ENCODE results near the gene PTPRM. TPM values are rescaled to one million over a fixed set of nuclear protein-coding genes. Genes with fewer than 3 reads are reported as not detected.

PTPRM gene
- total RNA-seq, 1 experiment from 2014 or later, result 6.2 TPM

GRCh38 chr18:8337211-8337610 lies 770.1 kb downstream of the PTPRM start:
- no CpG with 5 or more reads among the region's 3 CpGs for WGBS (ENCODE audit: extremely low coverage, insufficient read length, low lambda C conversion rate)
- Histone ChIP-seq H3K4me2 (ENCODE audit: insufficient read depth, insufficient read length, low read length) (no peak overlapping the region), H2AFZ (ENCODE audit: low read length) (no peak overlapping the region), H4K8ac (replicated peaks; ENCODE audit: insufficient read length, low read depth, low read length) (no peak overlapping the region), H3K4ac (ENCODE audit: low read depth, low read length) (no peak overlapping the region), H3K9ac (ENCODE audit: extremely low read depth, insufficient read length, low read length) (no peak overlapping the region), H3K27me3 (ENCODE audit: insufficient read depth, low read length) (no peaks in the 10 kb centered on the region), H3K23ac (ENCODE audit: insufficient read length, low read depth, low read length) (no peak overlapping the region), H4K20me1 (ENCODE audit: control insufficient read depth, insufficient read depth, insufficient read length) (no peaks in the 10 kb centered on the region), H3K56ac (ENCODE audit: insufficient read length, low read depth, low read length) (no peak overlapping the region), H3K79me1 (ENCODE audit: insufficient read depth, low read depth, low read length, poor library complexity, severe bottlenecking) (no peaks in the 10 kb centered on the region), H4K5ac (ENCODE audit: insufficient read length, low read depth, low read length) (no peak overlapping the region), H3K23me2 (ENCODE audit: insufficient read length, low read depth, low read length, poor library complexity, severe bottlenecking) (no peaks in the 10 kb centered on the region), H2BK15ac (ENCODE audit: low read depth, low read length) (no peak overlapping the region), H3K18ac (ENCODE audit: insufficient read length, low read depth, low read length) (no peak overlapping the region), H3K4me1 (ENCODE audit: insufficient read depth, low read length) (no peaks in the 10 kb centered on the region), H2BK12ac (ENCODE audit: insufficient read length, low read depth, low read length) (no peak overlapping the region), H2BK120ac (ENCODE audit: low read depth, low read length, poor library complexity, severe bottlenecking) (no peak overlapping the region), H3T11ph (ENCODE audit: low read length) (no peak overlapping the region), H2BK5ac (ENCODE audit: insufficient read length, low read length) (no peak overlapping the region), H4K91ac (ENCODE audit: insufficient read length, low read depth, low read length) (no peak overlapping the region), H3K9me3 (ENCODE audit: control insufficient read depth, low read depth, low read length) (no peaks in the 10 kb centered on the region), H2BK20ac (ENCODE audit: low read depth, low read length, poor library complexity, severe bottlenecking) (no peak overlapping the region), H3K79me2 (ENCODE audit: insufficient read depth, low read length) (no peaks in the 10 kb centered on the region), H3K27ac (ENCODE audit: insufficient read length, low read depth, low read length) (no peak overlapping the region), H2AK5ac (ENCODE audit: insufficient read length, low read length) (no peak overlapping the region), H3K14ac (ENCODE audit: insufficient read depth, low read length) (no peak overlapping the region)
- no peaks in the 10 kb centered on the region for H3K9me3 Mint-ChIP-seq
- H3K4me3 Mint-ChIP-seq, result no peak overlapping the region
- H3K27ac Mint-ChIP-seq, result no peak overlapping the region
- H3K4me1 Mint-ChIP-seq, result peaks cover 9 to 15% of the 10 kb centered on the region in 2 experiments
- TF ChIP-seq CTCF (conservative IDR thresholded peaks at IDR 0.05), result no peak
- DNase-seq, result no peak
- no peaks in the 10 kb centered on the region for H3K36me3 Mint-ChIP-seq (ENCODE audit: insufficient read depth in 1 of 3, low read depth in 3 of 3)
- H3K27me3 Mint-ChIP-seq (ENCODE audit: low read depth), result no peaks in the 10 kb centered on the region
